K562 (cell line): Measurements from ENCODE around the gene DCLK1. TPM values are rescaled to one million over a fixed set of nuclear protein-coding genes. Genes with fewer than 3 reads are reported as not detected.
A peak's percentile ranks its signal among the peaks of the same experiment; 100 is the strongest.

Source experiments
- ATAC-seq: fragments of 200-7000 bp; cut with Tn5 transposase; 3 replicates; pipeline ENCODE4 v1.9.1; 2020; ENCODE audit warnings: moderate library complexity
- BruUV-seq: library from RNA; stranded (reverse); fragments of 400-500 nt; replicated peaks from 2 replicates; lab custom pipeline; 2021; lab: Mats Ljungman, UMichigan
- CTCF ChIA-PET: fragments of 300-600 bp; formaldehyde crosslinking; extraction: SDS; loops from one replicate; lab custom pipeline; 2021; ENCODE audit warnings: low intra/inter-chr PET ratio; lab: Yijun Ruan, JAX
- POLR2A ChIA-PET: fragments of 300-600, 350-650 bp; sonication (Branson Sonifier 250); formaldehyde crosslinking; extraction: SDS; loops from one replicate; lab custom pipeline; 2021; ENCODE audit warnings: antibody characterized with exemption, inconsistent platforms; lab: Yijun Ruan, JAX
- DNase-seq, 4 experiments: peaks; one replicate each; pipeline versions ENCODE4 v3.0.0 to v3.0.0-alpha.2; 2011 to 2018; ENCODE audit warnings: low spot score in 3 of 4, mixed read lengths in 3 of 4; ENCODE audit errors: extremely low read depth in 1 of 4
- FAIRE-seq: peaks from 2 replicates; lab custom pipeline; 2011; peaks lifted over from hg19 to GRCh38; lab: Jason Lieb, UNC
- H2AFZ ChIP-seq: 2 replicates; pipeline ENCODE4 v1.6.0; 2011; ENCODE audit warnings: low read depth, low read length, control low read depth, inconsistent platforms
- H3K27ac ChIP-seq: fragments of 200-600 bp; 3 replicates; pipeline ENCODE4 v1.8.0; 2011; ENCODE audit warnings: low read depth, mild to moderate bottlenecking, control low read depth, inconsistent platforms, low read length, moderate library complexity, mixed read lengths; ENCODE audit errors: extremely low read depth
- H3K27me3 ChIP-seq, 2 experiments: fragments of 300-600 bp in 1 of 2; 2 replicates in 1 of 2; 3 replicates in 1 of 2; pipeline versions ENCODE4 v1.6.0 to v1.8.0; 2011; ENCODE audit warnings: inconsistent platforms in 2 of 2, low read length in 2 of 2, mild to moderate bottlenecking in 1 of 2, mixed read lengths in 1 of 2, moderate library complexity in 1 of 2; ENCODE audit not compliant: control insufficient read depth in 2 of 2, insufficient read depth in 2 of 2
- H3K36me3 ChIP-seq: fragments of 300-600 bp; 3 replicates; pipeline ENCODE4 v1.8.0; 2011; ENCODE audit warnings: mild to moderate bottlenecking, low read length, inconsistent platforms; ENCODE audit not compliant: control insufficient read depth, insufficient read depth
- H3K4me1 ChIP-seq, 2 experiments: fragments of 200-600 bp in 1 of 2; replicated peaks in 1 of 2; 2 replicates in 1 of 2; 3 replicates in 1 of 2; pipeline versions ENCODE4 v1.5.1 to v1.8.0; 2011; ENCODE audit warnings: inconsistent platforms in 2 of 2, low read length in 2 of 2, mild to moderate bottlenecking in 1 of 2, mixed read lengths in 1 of 2, moderate library complexity in 1 of 2; ENCODE audit not compliant: control insufficient read depth in 2 of 2, insufficient read depth in 2 of 2
- H3K4me2 ChIP-seq: 2 replicates; pipeline ENCODE4 v1.6.1; 2011; ENCODE audit warnings: low read length, control low read depth, inconsistent platforms, mixed read lengths; ENCODE audit not compliant: insufficient read depth
- H3K4me3 ChIP-seq: fragments of 200-600 bp; sonication (generic), shearing (Covaris generic); 2 replicates; pipeline ENCODE4 v1.5.1; 2016; ENCODE audit warnings: control low read depth, inconsistent platforms
- H3K79me2 ChIP-seq: fragments of 200-600 bp; 3 replicates; pipeline ENCODE4 v1.8.0; 2011; ENCODE audit warnings: low read length, inconsistent platforms; ENCODE audit not compliant: control insufficient read depth, insufficient read depth
- H3K9ac ChIP-seq, 2 experiments: 2 replicates each; pipeline versions ENCODE4 v1.6.0 to v1.6.1; 2011; ENCODE audit warnings: low read depth in 2 of 2, low read length in 2 of 2, control low read depth in 1 of 2, inconsistent platforms in 1 of 2, mild to moderate bottlenecking in 1 of 2, mixed read lengths in 1 of 2; ENCODE audit not compliant: insufficient read depth in 1 of 2
- H3K9me1 ChIP-seq: one replicate; pipeline ENCODE4 v1.6.0; 2011; ENCODE audit warnings: inconsistent platforms, mild to moderate bottlenecking, low read length, moderate library complexity; ENCODE audit not compliant: control insufficient read depth, insufficient read depth
- H3K9me3 ChIP-seq: replicated peaks from 2 replicates; pipeline ENCODE4 v1.5.1; 2011; ENCODE audit warnings: low read depth, low read length, inconsistent platforms; ENCODE audit not compliant: control insufficient read depth, insufficient read depth
- H4K20me1 ChIP-seq: replicated peaks from 2 replicates; pipeline ENCODE4 v1.6.1; 2011; ENCODE audit warnings: low read length, inconsistent platforms, mixed read lengths; ENCODE audit not compliant: control insufficient read depth, insufficient read depth
- ARNT ChIP-seq, 2 experiments: fragments of 450-650 bp; IDR thresholded peaks; 2 replicates each; pipeline ENCODE4 v1.6.1; 2016; ENCODE audit warnings: mild to moderate bottlenecking in 1 of 2
- CREBBP ChIP-seq: IDR thresholded peaks from one replicate; pipeline ENCODE4 v1.6.1; 2012; ENCODE audit warnings: low read depth, mild to moderate bottlenecking, control low read depth, inconsistent platforms, low read length
- EGR1 ChIP-seq: fragments of 450-650 bp; conservative IDR thresholded peaks from 2 replicates; pipeline ENCODE4 v1.6.1; 2017; ENCODE audit warnings: mild to moderate bottlenecking
- KAT2B ChIP-seq: IDR thresholded peaks from one replicate; pipeline ENCODE4 v1.6.1; 2012; ENCODE audit warnings: low read depth, mild to moderate bottlenecking, control low read depth, inconsistent platforms, low read length, moderate library complexity
- MCM3 ChIP-seq: fragments of 450-650 bp; IDR thresholded peaks from 2 replicates; pipeline ENCODE4 v1.6.1; 2016
- SMAD2 ChIP-seq: fragments of 150-350 bp; IDR thresholded peaks from 2 replicates; pipeline ENCODE4 v1.6.1; 2014; ENCODE audit warnings: low read depth, mild to moderate bottlenecking, low read length
- TOE1 ChIP-seq, 2 experiments: fragments of 450-650 bp in 1 of 2; sonication (generic) in 1 of 2; formaldehyde crosslinking in 1 of 2; IDR thresholded peaks; 2 replicates each; pipeline versions ENCODE4 v1.7.1 to v1.8.0; 2016 to 2022; ENCODE audit warnings: borderline replicate concordance in 2 of 2, mild to moderate bottlenecking in 2 of 2, antibody characterized with exemption in 1 of 2, inconsistent platforms in 1 of 2, low read depth in 1 of 2, missing genetic modification reagents in 1 of 2, moderate library complexity in 1 of 2
- ZNF197 ChIP-seq: fragments of 200-800 bp; sonication (Bioruptor generic); IDR thresholded peaks from 2 replicates; pipeline ENCODE4 v1.6.1; 2016; ENCODE audit warnings: low read depth, missing genetic modification characterization, missing compliant biosample characterization
- WGBS: fragments of 100-300 bp; shearing (Covaris generic); methylation state at CpG from one replicate; pipeline ENCODE4 v1.1.6; 2016; ENCODE audit warnings: low coverage, mixed read lengths; ENCODE audit not compliant: insufficient coverage; ENCODE audit errors: missing lambda C conversion rate; 5-methylcytosine and 5-hydroxymethylcytosine counted together
- in situ Hi-C: fragments of 300-500 bp; cut with MboI; formaldehyde crosslinking; loops from 4 replicates; pipeline ENCODE4 v1.15.0; 2018; ENCODE audit warnings: inconsistent platforms, mixed read lengths
- intact Hi-C: fragments of 100-400 bp; cut with micrococcal nuclease; formaldehyde crosslinking; loops from 2 replicates; pipeline ENCODE4 v1.14.2; 2022
- polyA plus RNA-seq, 8 experiments: library from polyadenylated mRNA; depleted of rRNA in 4 of 8; stranded (reverse) in 5 of 8; unstranded in 3 of 8; fragments of >200 nt; fragmentation: Nextera tagmentation in 2 of 8; fragmentation: Illumina TruSeq in 1 of 8; extraction: Ambion mirVana in 2 of 8; extraction: Trizol in 1 of 8; gene quantifications; 2 replicates each; pipeline versions ENCODE4 v1.2.1 to v1.2.3, GENCODE V29; 2011 to 2014; ENCODE audit warnings: inconsistent platforms in 1 of 8, missing spikeins in 1 of 8
- total RNA-seq, 7 experiments: library from RNA; depleted of rRNA in 6 of 7; stranded (reverse); fragments of >200 nt in 6 of 7; fragmentation: Illumina TruSeq in 2 of 7; extraction: Trizol in 2 of 7; gene quantifications; 2 replicates each; pipeline versions ENCODE4 v1.2.1 to v1.2.3, GENCODE V29; 2011 to 2021; ENCODE audit warnings: low replicate concordance in 1 of 7
- TF ChIP-seq, protein P1 (sequence below): fragments of 250-450 bp; sonication (Bioruptor Pico); IDR thresholded peaks from 2 replicates; pipeline ENCODE4 v1.4.0; 2020; ENCODE audit warnings: borderline replicate concordance
- TF ChIP-seq, protein P2 (sequence below): sonication (generic); formaldehyde crosslinking; IDR thresholded peaks from 2 replicates; pipeline ENCODE4 v1.8.1; 2023; ENCODE audit warnings: mild to moderate bottlenecking, missing genetic modification reagents
- TF ChIP-seq, protein P3 (sequence below): sonication (generic); formaldehyde crosslinking; IDR thresholded peaks from 2 replicates; pipeline ENCODE4 v1.8.0; 2022; ENCODE audit warnings: missing genetic modification reagents, mild to moderate bottlenecking, moderate library complexity, borderline replicate concordance

Gene DCLK1
- total and polyA plus RNA-seq, 9 of the 15 experiments (the other 6 are each of a cell fraction or from before 2014, with no cell fraction given): 0.07 TPM; not detected in 8

DNA sequence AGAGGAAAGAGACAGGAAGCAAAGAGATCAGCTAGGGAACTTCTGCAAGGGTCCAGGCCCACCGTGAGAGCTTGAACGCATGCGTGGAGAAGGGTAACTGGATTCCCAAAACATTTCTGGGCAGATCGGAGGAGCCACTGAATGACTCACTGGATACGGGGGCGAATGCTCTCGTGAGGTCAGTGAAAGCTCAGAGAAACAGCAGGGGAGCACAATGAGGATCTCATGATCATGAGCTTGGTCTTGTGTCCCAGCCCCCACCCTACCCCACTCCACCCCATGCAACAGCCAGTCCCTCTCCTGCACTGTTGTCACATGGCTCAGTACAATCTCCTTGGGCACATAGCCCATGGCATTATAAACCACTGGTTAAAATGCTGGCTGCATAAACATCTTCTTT lies 40.6 kb downstream of the DCLK1 start:
- DNase-seq (peak in 1 of 4 experiments; percentile 1), FAIRE-seq (no peak), ATAC-seq (no peak)
- Histone ChIP-seq H3K9me3 (no peaks in the 10 kb centered on the region), H3K4me3 (no peak overlapping the region), H3K9me1 (no peaks in the 10 kb centered on the region), H3K9ac (no peak overlapping the region), H3K27me3 (no peaks in the 10 kb centered on the region; a peak in 1 of 5 replicates), H3K4me2 (no peak overlapping the region), H3K79me2 (no peaks in the 10 kb centered on the region), H3K27ac (no peak overlapping the region), H4K20me1 (no peaks in the 10 kb centered on the region), H3K36me3 (no peaks in the 10 kb centered on the region), H3K4me1 (no peaks in the 10 kb centered on the region), H2AFZ (no peak overlapping the region)
- TF ChIP-seq, protein P1, sequence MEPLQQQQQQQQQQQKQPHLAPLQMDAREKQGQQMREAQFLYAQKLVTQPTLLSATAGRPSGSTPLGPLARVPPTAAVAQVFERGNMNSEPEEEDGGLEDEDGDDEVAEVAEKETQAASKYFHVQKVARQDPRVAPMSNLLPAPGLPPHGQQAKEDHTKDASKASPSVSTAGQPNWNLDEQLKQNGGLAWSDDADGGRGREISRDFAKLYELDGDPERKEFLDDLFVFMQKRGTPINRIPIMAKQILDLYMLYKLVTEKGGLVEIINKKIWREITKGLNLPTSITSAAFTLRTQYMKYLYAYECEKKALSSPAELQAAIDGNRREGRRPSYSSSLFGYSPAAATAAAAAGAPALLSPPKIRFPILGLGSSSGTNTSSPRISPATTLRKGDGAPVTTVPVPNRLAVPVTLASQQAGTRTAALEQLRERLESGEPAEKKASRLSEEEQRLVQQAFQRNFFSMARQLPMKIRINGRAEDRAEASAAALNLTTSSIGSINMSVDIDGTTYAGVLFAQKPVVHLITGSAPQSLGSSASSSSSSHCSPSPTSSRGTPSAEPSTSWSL (CRISPR knock-in tag): no peak
- TF ChIP-seq EGR1: peak; percentile 35; the same call in 1 of the 2 replicates
- POLR2A ChIA-PET: no interaction called here
- CTCF ChIA-PET: no interaction called here
- intact Hi-C loops (no loop called here), in situ Hi-C loops (no loop called here)
- WGBS: 0% methylated on average over 4 of the region's 7 CpGs
- BruUV-seq: no TSS peak

DNA sequence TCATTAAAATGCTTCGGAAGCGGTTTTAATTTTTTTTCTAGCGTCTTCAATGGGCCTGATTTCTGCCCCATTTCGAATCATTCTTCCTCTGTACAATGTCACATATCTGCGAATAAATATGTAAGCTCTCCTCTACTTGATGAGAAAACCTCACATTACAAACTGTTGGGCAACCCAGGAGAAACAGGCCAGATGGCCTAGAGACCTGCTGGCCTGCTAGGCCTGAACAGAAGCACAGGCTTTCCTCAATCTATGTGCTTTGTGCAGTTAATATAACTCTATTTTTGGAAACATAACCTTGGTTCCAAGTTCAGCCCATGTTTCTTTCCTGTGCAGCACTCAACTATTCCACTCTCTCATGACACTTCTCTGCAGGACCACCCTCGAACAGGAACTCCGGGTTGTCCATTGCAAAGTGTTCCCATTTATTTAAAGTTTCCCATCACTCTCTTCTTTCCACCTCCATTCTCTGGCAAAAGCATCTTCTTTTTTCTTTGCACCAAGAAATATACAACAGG lies 42.0 kb downstream of the DCLK1 start:
- CTCF ChIA-PET: no interaction called here
- Histone ChIP-seq H3K27ac (no peak overlapping the region), H3K9me3 (no peaks in the 10 kb centered on the region), H3K36me3 (no peaks in the 10 kb centered on the region), H3K4me2 (no peak overlapping the region), H3K4me1 (no peaks in the 10 kb centered on the region), H3K4me3 (no peak overlapping the region), H2AFZ (no peak overlapping the region), H3K9me1 (no peaks in the 10 kb centered on the region), H3K9ac (no peak overlapping the region), H4K20me1 (no peaks in the 10 kb centered on the region), H3K27me3 (no peaks in the 10 kb centered on the region; a peak in 1 of 5 replicates), H3K79me2 (no peaks in the 10 kb centered on the region)
- intact Hi-C loops: no loop called here
- in situ Hi-C loops: no loop called here
- FAIRE-seq (no peak), ATAC-seq (no peak), DNase-seq (no peak)
- POLR2A ChIA-PET: interaction anchor here (0.6 kb wide), 1 partner anchor 86 kb away, joined by 3 read pairs; no protein-coding TSS in a partner anchor
- 0% methylated on average over 7 of the region's 7 CpGs for WGBS
- BruUV-seq: no TSS peak
- TF ChIP-seq, protein P2, sequence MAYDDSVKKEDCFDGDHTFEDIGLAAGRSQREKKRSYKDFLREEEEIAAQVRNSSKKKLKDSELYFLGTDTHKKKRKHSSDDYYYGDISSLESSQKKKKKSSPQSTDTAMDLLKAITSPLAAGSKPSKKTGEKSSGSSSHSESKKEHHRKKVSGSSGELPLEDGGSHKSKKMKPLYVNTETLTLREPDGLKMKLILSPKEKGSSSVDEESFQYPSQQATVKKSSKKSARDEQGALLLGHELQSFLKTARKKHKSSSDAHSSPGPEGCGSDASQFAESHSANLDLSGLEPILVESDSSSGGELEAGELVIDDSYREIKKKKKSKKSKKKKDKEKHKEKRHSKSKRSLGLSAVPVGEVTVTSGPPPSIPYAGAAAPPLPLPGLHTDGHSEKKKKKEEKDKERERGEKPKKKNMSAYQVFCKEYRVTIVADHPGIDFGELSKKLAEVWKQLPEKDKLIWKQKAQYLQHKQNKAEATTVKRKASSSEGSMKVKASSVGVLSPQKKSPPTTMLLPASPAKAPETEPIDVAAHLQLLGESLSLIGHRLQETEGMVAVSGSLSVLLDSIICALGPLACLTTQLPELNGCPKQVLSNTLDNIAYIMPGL (CRISPR knock-in tag): no peak
- TF ChIP-seq KAT2B (no peak), EGR1 (no peak), ARNT (IDR thresholded peaks at IDR 0.05) (no peak), MCM3 (no peak), ZNF197 (CRISPR knock-in tag) (no peak), CREBBP (no peak), SMAD2 (no peak), TOE1 (IDR thresholded peaks at IDR 0.05; ENCODE audit: borderline replicate concordance) (no peak), TOE1 (CRISPR knock-in tag; IDR thresholded peaks at IDR 0.05; ENCODE audit: borderline replicate concordance, low read depth) (no peak)
- TF ChIP-seq, protein P3, sequence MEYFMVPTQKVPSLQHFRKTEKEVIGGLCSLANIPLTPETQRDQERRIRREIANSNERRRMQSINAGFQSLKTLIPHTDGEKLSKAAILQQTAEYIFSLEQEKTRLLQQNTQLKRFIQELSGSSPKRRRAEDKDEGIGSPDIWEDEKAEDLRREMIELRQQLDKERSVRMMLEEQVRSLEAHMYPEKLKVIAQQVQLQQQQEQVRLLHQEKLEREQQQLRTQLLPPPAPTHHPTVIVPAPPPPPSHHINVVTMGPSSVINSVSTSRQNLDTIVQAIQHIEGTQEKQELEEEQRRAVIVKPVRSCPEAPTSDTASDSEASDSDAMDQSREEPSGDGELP (CRISPR knock-in tag): no peak
